Measurements from ENCODE around the gene WARS2.

GRCh38 chr1:119015547-119015946 lies 124.9 kb downstream of the WARS2 start:
- TF ChIP-seq, protein P1, sequence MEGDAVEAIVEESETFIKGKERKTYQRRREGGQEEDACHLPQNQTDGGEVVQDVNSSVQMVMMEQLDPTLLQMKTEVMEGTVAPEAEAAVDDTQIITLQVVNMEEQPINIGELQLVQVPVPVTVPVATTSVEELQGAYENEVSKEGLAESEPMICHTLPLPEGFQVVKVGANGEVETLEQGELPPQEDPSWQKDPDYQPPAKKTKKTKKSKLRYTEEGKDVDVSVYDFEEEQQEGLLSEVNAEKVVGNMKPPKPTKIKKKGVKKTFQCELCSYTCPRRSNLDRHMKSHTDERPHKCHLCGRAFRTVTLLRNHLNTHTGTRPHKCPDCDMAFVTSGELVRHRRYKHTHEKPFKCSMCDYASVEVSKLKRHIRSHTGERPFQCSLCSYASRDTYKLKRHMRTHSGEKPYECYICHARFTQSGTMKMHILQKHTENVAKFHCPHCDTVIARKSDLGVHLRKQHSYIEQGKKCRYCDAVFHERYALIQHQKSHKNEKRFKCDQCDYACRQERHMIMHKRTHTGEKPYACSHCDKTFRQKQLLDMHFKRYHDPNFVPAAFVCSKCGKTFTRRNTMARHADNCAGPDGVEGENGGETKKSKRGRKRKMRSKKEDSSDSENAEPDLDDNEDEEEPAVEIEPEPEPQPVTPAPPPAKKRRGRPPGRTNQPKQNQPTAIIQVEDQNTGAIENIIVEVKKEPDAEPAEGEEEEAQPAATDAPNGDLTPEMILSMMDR (IDR thresholded peaks at IDR 0.05; ENCODE audit: low read length): no peak
- no peak for TF ChIP-seq EZH2phosphoT487 (IDR thresholded peaks at IDR 0.05; ENCODE audit: low read length)
- TF ChIP-seq EZH2 (optimal IDR thresholded peaks at IDR 0.05; ENCODE audit: low read depth, low read length): no peak
